Dermis blood vessel endothelial cell (primary cell): ENCODE results near the gene SDHAF1. TPM values are rescaled to one million over a fixed set of nuclear protein-coding genes. Genes with fewer than 3 reads are reported as not detected.

Source experiments
- DNase-seq: peaks from one replicate; pipeline ENCODE4 v3.0.0; 2010
- total RNA-seq: library from RNA; depleted of rRNA; stranded (reverse); fragments of >200 nt; gene quantifications from 2 replicates; pipeline ENCODE4 v1.2.3, GENCODE V29; 2014

SDHAF1 gene
- total RNA-seq, 1 donor from 2014 or later, result 19.6 TPM

- no peak for DNase-seq
Observed at GRCh38 chr19:35987571-35987896, 7.5 kb upstream of the SDHAF1 start.

DNA sequence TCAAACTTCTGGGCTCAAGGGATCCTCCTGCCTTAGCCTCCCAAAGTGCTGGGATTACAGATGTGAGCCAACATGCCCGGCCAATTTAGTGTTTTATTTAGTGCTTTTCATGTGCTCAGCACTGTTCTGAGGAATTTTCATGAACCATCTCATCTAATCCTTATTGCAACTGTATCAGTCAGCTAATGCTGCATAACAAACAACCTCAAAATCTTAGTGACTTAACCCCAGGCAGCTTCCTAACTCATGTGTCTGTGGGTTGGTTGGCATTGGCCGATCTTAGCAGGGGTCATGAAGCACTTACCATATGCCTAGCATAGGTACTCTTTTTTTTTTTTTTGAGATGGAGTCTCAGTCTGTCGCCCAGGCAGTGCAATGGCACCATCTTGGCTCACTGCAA, 6.2 kb upstream of the SDHAF1 start:
- DNase-seq, result no peak

DNA sequence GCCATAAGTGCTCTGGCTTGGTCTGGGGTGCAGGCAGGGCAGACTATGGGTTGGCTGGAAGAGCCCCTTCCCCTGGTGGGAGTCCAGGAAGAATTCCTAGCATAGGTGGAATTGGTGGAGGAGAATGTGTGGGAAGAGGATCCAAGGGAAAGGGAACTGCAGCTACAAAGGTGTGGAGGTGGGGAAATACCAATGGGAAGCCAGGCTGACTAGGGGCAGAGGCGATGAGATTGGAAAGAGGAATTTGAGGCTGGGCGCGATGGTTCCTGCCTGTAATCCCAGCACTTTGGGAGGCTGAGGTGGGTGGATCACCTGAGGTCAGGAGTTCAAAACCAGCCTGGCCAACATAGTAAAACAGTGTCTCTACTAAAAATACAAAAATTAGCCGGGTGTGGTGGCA, 4.8 kb upstream of the SDHAF1 start:
- DNase-seq, result no peak

GRCh38 chr19:35990771-35991730, 3.9 kb upstream of the SDHAF1 start:
- no peak for DNase-seq

DNA sequence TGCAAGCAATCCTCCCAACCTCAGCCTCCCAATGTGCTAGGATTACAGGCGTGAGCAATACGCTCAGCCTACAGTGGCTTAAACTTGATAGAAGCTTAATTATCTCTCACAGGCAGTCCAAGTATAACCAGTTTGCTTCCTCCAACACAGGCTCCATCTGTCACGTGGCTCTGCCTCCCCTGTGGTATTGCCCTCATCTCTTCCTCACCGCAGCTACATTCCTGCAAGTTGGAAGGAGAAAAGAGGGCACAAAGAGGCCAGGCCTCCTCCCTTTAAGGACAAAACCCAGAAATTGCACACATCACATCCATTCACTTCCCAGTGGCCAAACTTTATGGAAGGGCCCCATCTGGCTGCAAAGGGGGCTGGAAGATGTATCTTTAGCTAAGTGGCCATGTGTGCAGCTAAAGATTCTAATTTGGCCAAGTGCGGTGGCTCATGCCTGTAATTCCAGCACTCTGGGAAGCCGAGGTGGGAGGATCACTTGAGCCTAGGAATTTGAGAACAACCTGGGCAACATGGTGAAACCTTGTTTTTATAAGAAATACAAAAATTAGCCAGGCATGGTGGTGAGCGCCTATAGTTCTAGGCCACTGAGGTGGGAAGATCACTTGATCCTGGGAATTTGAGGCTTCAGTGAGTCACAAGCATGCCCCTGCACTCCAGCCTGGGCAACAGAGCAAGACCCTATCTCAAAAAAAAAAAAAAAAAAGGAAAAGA, 3.1 kb upstream of the SDHAF1 start:
- DNase-seq, result no peak

DNA sequence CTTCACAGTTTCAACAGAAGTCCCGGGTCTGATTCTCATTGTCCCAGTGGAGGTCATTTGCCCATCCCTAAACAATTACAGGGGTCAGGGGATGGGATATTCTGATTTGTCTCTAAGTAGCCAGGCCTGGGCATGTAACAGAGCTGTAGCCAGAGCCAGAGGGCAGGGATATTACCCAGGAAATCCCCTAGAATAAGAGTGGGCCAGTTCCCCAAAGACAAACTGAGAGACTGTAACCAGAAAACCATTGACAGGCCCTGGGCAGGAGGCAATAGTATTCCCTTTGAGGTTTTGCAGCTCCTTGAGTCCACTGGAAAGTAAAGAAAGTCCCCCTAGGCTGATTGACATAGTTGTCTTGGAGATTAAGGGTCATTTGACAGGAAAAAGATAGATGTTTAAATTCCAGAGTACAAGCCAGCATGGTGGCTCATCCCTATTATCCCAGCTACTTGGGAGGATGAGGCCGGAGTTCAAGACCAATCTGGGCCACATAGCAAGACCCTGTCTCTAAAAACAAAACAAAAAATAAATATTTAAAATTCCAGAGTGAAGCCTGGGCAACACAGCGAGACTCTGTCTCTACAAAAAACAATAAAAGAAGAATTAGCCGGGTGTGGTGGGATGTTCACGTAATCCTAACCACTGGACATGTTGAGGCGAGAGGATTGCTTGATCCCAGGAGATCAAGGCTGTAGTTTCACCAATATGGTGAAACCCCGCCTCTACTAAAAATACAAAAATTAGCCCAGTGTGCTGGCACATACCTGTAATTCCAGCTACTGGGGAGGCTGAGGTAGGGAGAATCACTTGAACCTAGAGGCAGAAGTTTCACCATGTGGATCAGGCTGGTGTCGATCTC, 1.9 kb upstream of the SDHAF1 start:
- DNase-seq, result no peak

- peak; percentile 22 for DNase-seq
Observed at GRCh38 chr19:35993923-35994598, 927 bp upstream of the SDHAF1 start.

DNA sequence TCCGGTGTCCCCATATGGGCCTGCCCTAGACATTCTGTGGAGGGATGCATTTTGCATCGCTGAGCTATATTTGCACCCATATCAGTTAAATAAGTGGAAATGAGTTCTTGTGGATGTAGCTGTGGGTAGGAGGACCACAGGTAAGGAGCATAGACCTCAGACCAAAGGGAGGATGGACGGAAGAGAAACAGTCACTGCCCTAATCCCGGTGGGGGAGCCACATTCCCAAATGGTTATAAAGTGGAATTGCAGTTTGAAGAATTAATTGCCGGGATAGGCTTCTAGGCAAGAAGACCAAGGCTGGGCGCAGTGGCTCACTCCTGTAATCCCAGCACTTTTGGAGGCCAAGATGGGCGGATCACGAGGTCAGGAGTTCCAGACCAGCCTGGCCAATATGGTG, 1.8 kb downstream of the SDHAF1 start:
- no peak for DNase-seq

DNA sequence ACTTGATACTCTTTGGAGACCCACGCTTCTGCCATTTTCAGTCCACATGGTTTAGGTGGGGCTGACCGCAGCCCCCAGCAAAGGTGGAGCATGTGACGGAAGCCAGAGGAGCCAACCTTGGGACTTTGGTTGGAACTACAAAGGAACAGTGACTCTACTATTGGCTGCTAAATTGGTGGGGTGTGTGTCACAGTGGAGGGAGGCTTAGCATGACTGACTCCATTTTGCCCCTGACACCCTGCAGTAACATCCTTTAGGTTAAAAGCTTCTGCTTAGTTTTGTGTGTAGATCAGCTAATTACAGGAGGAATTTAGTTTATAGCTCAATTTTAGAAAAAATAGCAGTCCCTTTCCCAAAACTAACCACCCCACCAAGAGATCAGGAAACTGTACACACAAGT, 6.6 kb downstream of the SDHAF1 start:
- DNase-seq, result no peak

DNA sequence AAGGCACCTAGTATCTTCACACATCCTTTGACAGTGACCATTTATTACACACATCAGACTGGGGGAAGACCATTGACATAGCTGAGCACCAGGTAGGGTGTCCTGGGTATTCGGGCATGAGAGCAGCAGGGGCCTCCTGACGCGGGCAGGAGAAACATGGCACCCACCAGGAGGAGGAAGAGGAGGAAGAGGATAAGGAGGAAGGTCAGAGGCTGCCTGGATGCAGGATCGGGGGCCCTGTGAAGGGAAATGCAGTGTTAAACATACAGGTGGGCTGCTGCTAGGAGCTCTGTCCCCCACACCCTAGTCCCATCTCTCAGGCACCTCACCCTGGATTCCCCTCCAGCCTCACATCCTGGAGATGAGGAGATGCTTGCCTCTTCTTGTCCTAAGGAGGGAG, 8.3 kb downstream of the SDHAF1 start:
- DNase-seq, result no peak

DNA sequence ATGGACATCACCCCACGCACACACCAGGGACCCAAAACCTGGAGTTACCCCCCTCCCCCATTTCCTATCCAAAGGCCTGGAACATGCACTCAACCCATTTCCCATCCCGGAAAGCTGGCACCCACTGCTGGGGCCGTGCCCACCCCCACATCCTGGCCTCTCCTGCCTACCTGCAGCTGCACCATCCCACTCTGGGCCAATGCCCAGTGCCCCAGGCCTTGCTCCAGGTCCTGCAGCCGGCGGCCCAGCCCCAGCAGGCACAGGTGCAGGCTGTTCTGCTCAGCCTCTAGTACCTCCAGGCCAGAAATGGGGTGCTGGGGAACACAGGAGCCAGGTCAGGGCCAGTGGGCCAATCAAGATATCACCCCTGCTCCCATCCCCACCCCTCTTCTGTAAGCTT, 12.0 kb downstream of the SDHAF1 start:
- no peak for DNase-seq

DNA sequence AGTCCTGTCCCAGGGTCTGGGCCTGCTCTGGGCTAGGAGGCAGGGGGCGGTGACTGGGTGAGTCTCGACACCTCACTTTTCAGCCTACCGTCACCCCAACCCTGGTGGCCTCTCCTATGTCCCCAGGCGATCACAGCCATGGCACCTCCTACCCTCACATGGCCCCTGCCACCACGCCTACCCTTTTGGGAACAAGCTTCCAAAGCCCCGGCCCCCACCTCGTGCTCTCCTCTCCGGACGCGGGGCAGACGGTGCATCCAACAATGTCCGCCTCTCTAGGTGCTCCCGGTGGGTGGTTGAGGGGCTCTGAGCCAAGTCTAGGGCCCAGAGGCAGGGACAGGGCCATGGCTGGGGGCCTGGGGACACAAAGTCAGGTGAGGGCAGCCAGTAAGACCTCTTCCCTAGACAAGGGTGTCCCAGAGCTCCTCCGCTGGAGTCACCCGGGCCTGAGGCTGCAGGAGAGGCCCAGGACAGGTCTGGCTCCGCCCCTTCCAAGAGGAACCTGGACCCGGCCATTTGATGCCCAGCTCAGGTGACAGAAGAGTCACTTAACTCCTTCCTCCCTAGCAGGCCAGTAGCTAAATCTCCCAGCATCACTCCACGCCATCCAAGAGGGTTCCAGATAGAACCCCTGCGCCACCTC, 13.5 kb downstream of the SDHAF1 start, which contains the start of gene SYNE4:
Gene SYNE4 (minus strand): TSS at position 478 of the 643 bp plus-strand sequence. CDS start 132 bp downstream, at position 346.
- DNase-seq, result no peak

DNA sequence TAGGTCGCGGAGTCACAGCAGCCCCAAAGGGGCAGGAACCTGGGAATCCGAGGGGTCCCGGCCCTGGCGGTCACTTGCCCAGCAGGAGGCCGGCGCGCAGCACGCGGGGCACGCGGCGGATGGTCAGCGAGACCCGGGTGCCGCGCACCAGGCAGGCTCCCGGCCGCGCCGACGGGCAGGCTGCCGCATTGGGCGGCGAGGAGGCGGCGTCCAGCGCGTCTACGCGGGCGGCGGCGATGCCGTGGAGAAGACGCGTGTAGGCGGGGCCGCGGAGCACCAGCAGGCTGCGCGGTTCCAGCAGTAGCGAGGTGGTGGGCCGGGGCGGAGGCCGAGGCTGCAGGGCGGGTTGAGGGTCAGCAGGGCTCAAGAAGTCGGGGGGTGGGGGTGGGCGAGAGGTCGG, 14.2 kb downstream of the SDHAF1 start:
- peak; percentile 76 for DNase-seq

- no peak for DNase-seq
Observed at GRCh38 chr19:36009633-36010379, 14.8 kb downstream of the SDHAF1 start.

- no peak for DNase-seq
Observed at GRCh38 chr19:36010402-36010801, 15.4 kb downstream of the SDHAF1 start.

- no peak for DNase-seq
Observed at GRCh38 chr19:36013280-36014011, 18.5 kb downstream of the SDHAF1 start.

DNA sequence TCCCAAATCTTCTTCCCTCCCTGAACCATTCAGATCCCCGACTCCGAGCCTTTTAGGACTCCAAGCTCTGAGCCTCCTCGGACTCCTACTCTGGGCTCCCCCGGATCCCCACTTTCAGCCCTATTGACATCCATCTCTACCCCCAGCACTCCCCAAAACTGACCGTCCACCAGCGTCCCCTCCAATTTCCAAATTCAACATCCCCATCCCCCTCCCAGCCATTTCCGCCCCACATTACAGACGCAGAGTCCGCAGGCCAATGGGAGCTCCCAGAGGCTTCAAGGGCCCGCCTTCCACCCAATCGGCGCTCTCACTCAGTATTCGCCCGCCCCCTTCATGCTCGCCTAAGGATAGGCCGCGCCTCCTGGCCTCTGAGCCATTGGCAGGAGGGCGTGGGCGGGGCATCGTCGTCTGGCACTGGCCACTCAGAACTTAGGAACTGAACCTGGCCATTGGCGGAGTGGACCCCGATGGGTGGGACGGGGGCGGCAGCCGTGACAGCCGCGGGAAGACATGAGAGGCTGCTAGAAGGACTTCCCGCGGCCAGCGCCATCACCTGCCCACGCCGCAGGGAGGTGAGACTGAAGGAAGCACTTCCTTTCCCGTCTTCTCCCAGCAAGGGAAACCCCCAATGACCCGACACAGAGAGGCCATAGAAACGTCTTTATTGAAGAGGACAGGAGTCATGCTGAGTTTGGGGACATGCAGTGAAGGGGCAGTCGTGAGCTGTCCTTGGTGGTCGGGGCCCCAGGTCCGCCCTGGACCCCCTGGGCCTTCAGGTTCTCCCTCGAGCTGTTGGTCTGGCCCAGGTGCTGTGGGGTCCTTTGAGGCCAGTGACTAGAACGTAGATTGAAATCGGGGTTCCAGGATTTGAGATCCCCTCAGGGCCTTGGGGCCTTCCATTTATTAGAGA, 19.3 kb downstream of the SDHAF1 start, which contains the start of gene ALKBH6:
Gene ALKBH6 (minus strand): TSS at position 202 of the 913 bp plus-strand sequence. CDS start 816 bp downstream, outside the sequence.
- peak; percentile 99 for DNase-seq

- DNase-seq, result no peak
Observed at GRCh38 chr19:36019061-36019670, 24.2 kb downstream of the SDHAF1 start.

GRCh38 chr19:36023432-36023831, 28.4 kb downstream of the SDHAF1 start:
- no peak for DNase-seq
